Endothelial cell of umbilical vein (primary cell): ENCODE data around the gene ANKRD27. TPM values are rescaled to one million over a fixed set of nuclear protein-coding genes. Genes with fewer than 3 reads are reported as not detected.

Experiments used
- BruUV-seq: library from RNA; stranded (reverse); fragments of 400-500 nt; replicated peaks from 2 replicates; lab custom pipeline; 2021; lab: Mats Ljungman, UMichigan
- CTCF ChIA-PET: fragments of 300-600, 350-600 bp; sonication (Branson Sonifier 250); formaldehyde crosslinking; loops from one replicate; lab custom pipeline; 2021; ENCODE audit warnings: antibody characterized with exemption, inconsistent platforms; lab: Charles Lee
- POLR2A ChIA-PET: fragments of 300-600, 350-600 bp; sonication (Branson Sonifier 250); formaldehyde crosslinking; loops from one replicate; lab custom pipeline; 2021; ENCODE audit warnings: antibody characterized with exemption, inconsistent platforms; lab: Charles Lee
- DNase-seq: peaks from one replicate; pipeline ENCODE4 v3.0.0-alpha.2; 2011; ENCODE audit warnings: low read depth, low spot score
- FAIRE-seq: peaks from 2 replicates; lab custom pipeline; 2011; peaks lifted over from hg19 to GRCh38; lab: Jason Lieb, UNC
- H2AFZ ChIP-seq: 2 replicates; pipeline ENCODE4 v1.6.0; 2012; ENCODE audit warnings: low read depth, low read length, control low read depth, inconsistent platforms
- H3K27ac ChIP-seq: 2 replicates; pipeline ENCODE4 v1.5.1; 2011; ENCODE audit warnings: low read depth, mild to moderate bottlenecking, control low read depth, low read length, moderate library complexity; ENCODE audit not compliant: insufficient read depth
- H3K27me3 ChIP-seq, 2 experiments: 2 replicates each; pipeline versions ENCODE4 v1.6.0 to v1.6.1; 2011; ENCODE audit warnings: low read length in 2 of 2, mixed read lengths in 1 of 2; ENCODE audit not compliant: control insufficient read depth in 2 of 2, insufficient read depth in 2 of 2
- H3K36me3 ChIP-seq, 2 experiments: 2 replicates in 1 of 2; 3 replicates in 1 of 2; pipeline ENCODE4 v1.5.1; 2011; ENCODE audit warnings: low read length in 2 of 2, mild to moderate bottlenecking in 1 of 2, moderate library complexity in 1 of 2; ENCODE audit not compliant: control insufficient read depth in 2 of 2, insufficient read depth in 2 of 2; ENCODE audit errors: extremely low read depth in 1 of 2
- H3K4me1 ChIP-seq: 3 replicates; pipeline ENCODE4 v1.5.1; 2011; ENCODE audit warnings: mild to moderate bottlenecking, low read length; ENCODE audit not compliant: control insufficient read depth, insufficient read depth; ENCODE audit errors: extremely low read depth
- H3K4me2 ChIP-seq: 2 replicates; pipeline ENCODE4 v1.6.1; 2011; ENCODE audit warnings: low read length, control low read depth, mixed read lengths; ENCODE audit not compliant: insufficient read depth
- H3K4me3 ChIP-seq, 3 experiments: fragments of 200-600 bp in 1 of 3; sonication (generic), shearing (Covaris generic) in 1 of 3; replicated peaks in 1 of 3; 2 replicates each; pipeline ENCODE4 v1.5.1; 2011 to 2016; ENCODE audit warnings: control low read depth in 3 of 3, low read length in 3 of 3, mild to moderate bottlenecking in 2 of 3, inconsistent platforms in 1 of 3, low read depth in 1 of 3, moderate library complexity in 1 of 3; ENCODE audit not compliant: insufficient read depth in 1 of 3
- H3K79me2 ChIP-seq: 2 replicates; pipeline ENCODE4 v1.6.0; 2012; ENCODE audit warnings: low read length, inconsistent platforms; ENCODE audit not compliant: control insufficient read depth, insufficient read depth
- H3K9ac ChIP-seq: replicated peaks from 2 replicates; pipeline ENCODE3; 2011; ENCODE audit warnings: low read length, control low read depth; ENCODE audit not compliant: insufficient read depth; ENCODE audit errors: extremely low read depth
- H3K9me1 ChIP-seq: replicated peaks from 3 replicates; pipeline ENCODE4 v1.6.0; 2011; ENCODE audit warnings: mild to moderate bottlenecking, low read length; ENCODE audit not compliant: control insufficient read depth, insufficient read depth; ENCODE audit errors: extremely low read depth
- H3K9me3 ChIP-seq: replicated peaks from 2 replicates; pipeline ENCODE4 v1.5.1; 2012; ENCODE audit warnings: low read length, inconsistent platforms; ENCODE audit not compliant: control insufficient read depth, insufficient read depth
- H4K20me1 ChIP-seq: replicated peaks from 2 replicates; pipeline ENCODE3; 2011; ENCODE audit warnings: mild to moderate bottlenecking, low read length; ENCODE audit not compliant: control insufficient read depth, insufficient read depth; ENCODE audit errors: extremely low read depth
- CTCF ChIP-seq, 2 donors: IDR thresholded peaks; 1 replicate in 1 of 2; 2 replicates in 1 of 2; pipeline ENCODE4 v1.5.1; 2011; ENCODE audit warnings: low read length in 2 of 2, mild to moderate bottlenecking in 2 of 2, moderate library complexity in 2 of 2, control low read depth in 1 of 2, inconsistent platforms in 1 of 2, low read depth in 1 of 2; ENCODE audit not compliant: insufficient read depth in 1 of 2; ENCODE audit errors: extremely low read depth in 1 of 2
- EZH2 ChIP-seq: IDR thresholded peaks from 2 replicates; pipeline ENCODE4 v1.6.1; 2012; ENCODE audit warnings: borderline replicate concordance, low read depth, mild to moderate bottlenecking, moderate library complexity, low read length, inconsistent platforms; ENCODE audit not compliant: severe bottlenecking
- FOS ChIP-seq: IDR thresholded peaks from 2 replicates; pipeline ENCODE4 v1.6.1; 2011; ENCODE audit warnings: mild to moderate bottlenecking, low read length, moderate library complexity, borderline replicate concordance; ENCODE audit not compliant: insufficient read depth
- GATA2 ChIP-seq: IDR thresholded peaks from 2 replicates; pipeline ENCODE4 v1.7.0; 2011; ENCODE audit warnings: low read depth, mild to moderate bottlenecking, moderate library complexity, mixed read lengths, low read length; ENCODE audit not compliant: insufficient read length, insufficient read depth
- JUN ChIP-seq: IDR thresholded peaks from 2 replicates; pipeline ENCODE4 v1.6.1; 2011; ENCODE audit warnings: borderline replicate concordance, low read depth; ENCODE audit not compliant: insufficient read length, insufficient read depth
- MAX ChIP-seq: IDR thresholded peaks from 2 replicates; pipeline ENCODE4 v1.6.1; 2011; ENCODE audit not compliant: insufficient read depth, insufficient read length
- MYC ChIP-seq: IDR thresholded peaks from one replicate; pipeline ENCODE4 v1.6.1; 2011; ENCODE audit warnings: mild to moderate bottlenecking, low read depth, low read length
- POLR2A ChIP-seq: IDR thresholded peaks from 2 replicates; pipeline ENCODE4 v1.6.1; 2012; ENCODE audit warnings: low read depth, mild to moderate bottlenecking, control low read depth, low read length
- POLR2AphosphoS5 ChIP-seq: IDR thresholded peaks from 2 replicates; pipeline ENCODE4 v1.6.1; 2012; ENCODE audit warnings: low read depth, mild to moderate bottlenecking, control low read depth, low read length, moderate library complexity; ENCODE audit not compliant: insufficient read depth
- dilution Hi-C: fragments of 300-500 bp; cut with MboI; formaldehyde crosslinking; loops from one replicate; pipeline ENCODE4 v1.15.0; 2019; ENCODE audit warnings: low sequenced_read_pairs; ENCODE audit not compliant: extremely low pct_ligation_motif_present
- intact Hi-C: fragments of 100-400 bp; cut with micrococcal nuclease; formaldehyde crosslinking; loops from one replicate; pipeline ENCODE4 v1.10.0; 2022
- polyA plus RNA-seq, 4 experiments: library from polyadenylated mRNA; depleted of rRNA in 3 of 4; stranded (reverse) in 3 of 4; unstranded in 1 of 4; fragments of >200 nt; gene quantifications; 2 replicates each; pipeline versions ENCODE4 v1.2.1 to v1.2.3, GENCODE V29; 2011 to 2012; ENCODE audit warnings: missing spikeins in 1 of 4
- total RNA-seq: library from RNA; stranded (reverse); gene quantifications from 2 replicates; pipeline ENCODE4 v1.2.3, GENCODE V29; 2021

Gene ANKRD27
- total and polyA plus RNA-seq, 2 donors (not counting 3 experiments of a cell fraction or from before 2014, with no cell fraction given) = 18.3 to 37.4 TPM

GRCh38 chr19:32580353-32580900 is 94.6 kb downstream of the ANKRD27 start:
- intact Hi-C loops = loop anchor here (2.0 kb wide), 1 partner anchor 176 kb away; the partner anchor contains the start of gene DPY19L3

GRCh38 chr19:32576790-32577189 is 98.2 kb downstream of the ANKRD27 start:
- Histone ChIP-seq H3K9me3 (no peaks in the 10 kb centered on the region), H3K4me2 (no peak overlapping the region), H3K79me2 (peaks cover 5% of the 10 kb centered on the region), H3K36me3 (no peaks in the 10 kb centered on the region), H2AFZ (no peak overlapping the region), H3K9me1 (no peaks in the 10 kb centered on the region), H3K4me3 (no peak overlapping the region), H3K27me3 (peaks cover 0 to 2% of the 10 kb centered on the region in 2 experiments), H3K4me1 (peaks cover 2% of the 10 kb centered on the region), H3K27ac (no peak overlapping the region), H3K9ac (no peak overlapping the region), H4K20me1 (no peaks in the 10 kb centered on the region)
- FAIRE-seq (no peak), DNase-seq (no peak)
- dilution Hi-C loops (no loop called here), intact Hi-C loops (loop anchor here (10.0 kb wide), 2 partner anchors 112 to 1232 kb away; partner anchors contain the start of gene TSHZ3)
- TF ChIP-seq MAX (no peak), CTCF (IDR thresholded peaks at IDR 0.05; ENCODE audit: extremely low read depth in 1 of 2, insufficient read depth in 1 of 2, low read depth in 1 of 2, low read length in 2 of 2) (no peak), FOS (no peak), GATA2 (no peak), JUN (no peak), POLR2A (no peak), MYC (no peak), POLR2AphosphoS5 (no peak), EZH2 (no peak)
- CTCF ChIA-PET = no interaction called here
- POLR2A ChIA-PET = no interaction called here
- BruUV-seq = no TSS peak

More at GRCh38 chr19:32580353-32580900, 94.6 kb downstream of the ANKRD27 start:
- Histone ChIP-seq H3K9me1 (no peaks in the 10 kb centered on the region), H3K9me3 (no peaks in the 10 kb centered on the region), H2AFZ (peak overlapping the region; percentile 76), H3K27me3 (peaks cover 0 to 2% of the 10 kb centered on the region in 2 experiments), H3K79me2 (peaks cover 26% of the 10 kb centered on the region), H4K20me1 (no peaks in the 10 kb centered on the region), H3K4me1 (peaks cover 11% of the 10 kb centered on the region), H3K4me2 (peak overlapping the region; percentile 61), H3K4me3 (peak overlapping the region; percentile 16 to 46 (median 37)), H3K9ac (no peak overlapping the region), H3K27ac (no peak overlapping the region), H3K36me3 (peaks cover 0 to 5% of the 10 kb centered on the region in 2 experiments)
- BruUV-seq = no TSS peak
- dilution Hi-C loops = no loop called here
- CTCF ChIA-PET = interaction anchor here (0.6 to 3.0 kb wide), 4 partner anchors 16 to 235 kb away, joined by 3 to 18 read pairs (median 4); partner anchors contain the start of gene ZNF507
- POLR2A ChIA-PET = interaction anchor here (0.8 kb wide), 1 partner anchor 82 kb away, joined by 3 read pairs; no protein-coding TSS in a partner anchor
- TF ChIP-seq EZH2 (no peak), GATA2 (no peak)
- FAIRE-seq (no peak), DNase-seq (no peak)
